ENCODE measurements around the gene HIPK1.
"Not testable (repeated sequence)": the region's sequence is repeated elsewhere in the genome, so short reads cannot be mapped to it uniquely, and the experiment has no call there.

HIPK1 gene

DNA sequence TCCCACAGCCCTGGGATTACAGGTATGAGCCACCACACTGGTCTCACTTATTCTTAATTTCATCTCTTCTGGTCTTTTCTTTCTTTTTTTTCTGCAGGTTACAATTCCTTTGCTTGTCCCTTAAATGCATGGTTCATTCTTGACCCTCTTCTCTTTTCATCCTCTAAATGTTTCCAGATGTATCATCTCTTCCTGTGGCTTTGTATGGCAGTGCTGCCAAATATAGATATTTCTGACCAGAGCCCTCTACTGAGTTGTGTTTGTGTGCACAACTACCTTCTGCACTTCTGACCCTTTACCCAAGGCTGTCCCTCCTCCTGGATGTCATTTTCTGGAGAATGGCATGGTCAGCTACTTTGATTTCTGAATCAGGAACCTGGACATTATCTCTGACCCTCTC lies 82.7 kb downstream of the HIPK1 start:
- no peak for DNase-seq (ENCODE audit: low spot score)

DNA sequence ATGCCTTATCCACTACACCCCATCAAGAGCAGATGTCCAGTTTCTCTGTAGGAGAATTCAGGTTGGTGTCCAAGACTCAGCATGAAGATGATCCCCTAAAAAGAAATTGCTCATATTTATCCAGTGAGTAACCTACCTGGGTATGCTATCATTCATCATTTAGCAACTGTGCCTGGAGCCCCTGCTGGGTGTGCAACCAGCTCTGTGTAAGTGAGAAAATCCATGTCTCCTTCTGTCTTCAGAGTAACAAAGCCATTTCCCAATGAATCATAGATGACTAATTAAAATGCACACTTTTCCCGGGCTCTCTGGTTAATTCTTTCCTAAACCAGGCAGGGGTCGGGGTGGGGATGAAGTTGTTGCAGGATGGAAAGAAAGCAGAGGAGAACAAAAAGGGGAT lies 86.0 kb downstream of the HIPK1 start:
- no peak for DNase-seq (ENCODE audit: low spot score)

DNA sequence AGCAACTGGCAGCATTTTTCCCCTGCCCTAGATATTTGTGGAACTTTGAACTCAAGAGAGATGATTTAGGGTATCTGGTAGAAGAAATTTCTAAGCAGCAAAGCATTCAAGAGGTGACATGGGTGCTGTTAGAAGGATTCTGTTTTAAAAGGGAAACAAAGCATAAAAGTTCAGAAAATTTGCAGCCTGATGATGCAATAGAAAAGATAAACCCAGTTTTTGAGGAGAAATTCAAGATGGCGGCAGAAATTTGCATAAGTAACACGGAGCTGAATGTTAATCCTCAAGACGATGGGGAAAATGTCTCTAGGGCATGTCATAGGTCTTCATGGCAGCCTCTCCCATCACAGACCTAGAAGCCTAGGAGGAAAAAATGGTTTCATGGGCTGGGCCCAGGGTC lies 90.6 kb downstream of the HIPK1 start:
- DNase-seq (ENCODE audit: low spot score), result not testable (repeated sequence)

DNA sequence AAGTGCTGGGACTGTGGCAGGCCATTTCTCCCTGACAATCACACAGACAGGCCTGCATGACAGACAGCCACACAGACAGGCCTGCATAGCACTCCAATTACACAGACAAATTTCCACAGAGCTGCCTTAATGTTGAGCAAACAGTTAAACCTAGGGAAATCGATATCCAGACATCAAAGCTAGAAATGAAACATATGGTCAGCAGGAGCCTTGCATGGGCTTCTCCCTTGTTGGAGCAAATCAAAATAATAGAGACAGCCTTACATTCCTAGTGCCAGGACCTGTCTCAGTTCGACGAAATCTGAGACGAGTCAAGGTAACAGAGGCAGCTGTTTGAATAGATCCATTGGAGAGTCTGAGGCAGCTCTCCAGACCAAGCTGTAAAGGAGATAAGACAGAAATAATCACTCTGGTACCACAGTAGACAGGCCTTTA lies 92.6 kb downstream of the HIPK1 start:
- no peak for DNase-seq (ENCODE audit: low spot score)

DNA sequence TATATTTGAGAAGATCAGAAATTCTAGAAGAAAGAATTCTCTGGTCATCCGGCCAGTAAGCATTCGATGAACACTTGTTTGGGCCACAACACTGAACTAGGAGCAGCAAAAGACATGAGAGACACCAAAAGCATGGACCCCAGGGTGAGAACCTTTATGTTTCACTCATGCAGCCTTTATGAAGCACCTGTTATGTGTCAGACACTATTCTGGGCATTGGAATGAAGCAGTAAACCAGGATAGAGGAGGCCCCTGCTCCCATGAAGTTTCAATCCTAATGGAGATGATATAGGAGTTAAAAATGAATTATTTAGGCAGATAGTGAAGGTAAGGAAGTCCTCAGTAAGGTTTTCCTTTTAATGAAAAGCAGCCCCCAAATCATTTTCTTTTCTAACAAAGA lies 93.8 kb downstream of the HIPK1 start:
- DNase-seq (ENCODE audit: low spot score), result no peak

DNA sequence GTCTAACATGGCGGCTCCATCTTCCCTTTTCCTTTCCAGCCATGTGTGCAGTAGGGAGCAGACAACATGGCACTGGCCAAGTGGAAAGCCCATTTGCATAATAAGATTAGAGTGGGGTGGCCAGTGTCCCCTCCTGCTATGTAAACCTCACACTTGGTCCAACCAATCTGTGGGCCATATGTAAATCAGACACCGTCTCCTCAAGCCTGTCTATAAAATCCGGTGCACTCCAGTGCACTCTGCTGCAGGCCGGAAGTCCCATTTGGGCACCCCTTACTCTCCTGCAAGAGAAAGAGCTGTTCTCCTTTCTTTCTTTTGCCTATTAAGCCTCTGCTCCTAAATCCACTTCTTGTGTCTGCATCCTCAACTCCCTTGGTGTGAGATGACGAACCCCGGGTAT lies 94.3 kb downstream of the HIPK1 start:
- no peak for DNase-seq (ENCODE audit: low spot score)

DNA sequence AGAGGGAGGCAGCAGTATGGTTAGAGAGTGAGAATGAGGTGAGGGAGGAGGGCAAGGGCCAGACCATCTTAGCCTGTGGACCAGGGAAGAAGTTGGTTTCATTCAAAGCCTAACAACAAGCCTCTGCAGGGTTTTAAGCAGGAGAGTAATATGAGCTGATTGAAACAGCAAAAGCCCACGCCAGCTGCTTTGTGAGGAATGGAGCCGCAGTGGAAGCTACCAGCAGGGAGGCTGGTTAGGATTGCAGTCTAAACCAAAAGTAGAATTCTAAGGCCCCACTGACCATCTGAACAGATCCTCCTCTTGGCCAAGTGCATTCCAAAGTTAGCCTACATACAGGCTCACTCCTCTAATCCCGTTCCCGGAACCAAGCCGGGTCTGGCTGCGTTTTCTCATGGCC lies 94.9 kb downstream of the HIPK1 start:
- no peak for DNase-seq (ENCODE audit: low spot score)

DNA sequence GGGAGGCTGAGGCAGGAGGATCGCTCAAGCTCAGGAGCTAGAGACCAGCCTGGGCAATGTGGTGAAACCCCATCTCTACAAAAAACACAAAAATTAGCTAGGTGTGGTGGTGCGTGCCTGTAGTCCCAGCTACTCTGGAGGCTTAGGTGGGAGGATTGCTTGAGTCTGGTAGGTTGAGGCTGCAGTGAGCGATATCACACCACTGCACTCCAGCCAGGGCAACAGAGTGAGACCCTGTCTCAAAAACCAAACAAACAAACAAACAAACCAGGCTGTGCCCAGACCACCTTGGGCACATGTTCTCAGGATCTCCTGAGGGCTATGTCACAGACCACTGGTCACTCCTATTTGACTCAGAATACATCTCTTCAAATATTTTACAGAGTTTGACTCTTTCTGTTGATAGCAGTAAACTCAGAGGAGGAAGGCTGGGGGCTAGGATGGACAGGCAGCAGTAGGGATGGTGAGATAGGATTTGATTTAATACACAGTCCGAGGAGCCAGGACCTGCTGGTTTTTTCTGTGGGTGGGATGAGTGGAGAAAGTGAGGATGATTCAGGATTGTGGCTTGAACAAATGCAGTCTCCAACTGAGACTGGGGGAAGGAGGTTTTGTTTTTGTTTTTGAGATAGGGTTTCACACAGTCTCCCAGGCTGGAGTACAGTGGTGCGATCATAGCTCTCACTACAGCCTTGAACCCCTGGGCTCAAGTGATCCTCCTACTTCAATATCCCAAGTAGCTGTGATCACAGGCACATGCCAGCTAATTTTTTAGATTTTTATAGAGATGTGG lies 96.7 kb downstream of the HIPK1 start:
- no peak for DNase-seq (ENCODE audit: low spot score)

DNA sequence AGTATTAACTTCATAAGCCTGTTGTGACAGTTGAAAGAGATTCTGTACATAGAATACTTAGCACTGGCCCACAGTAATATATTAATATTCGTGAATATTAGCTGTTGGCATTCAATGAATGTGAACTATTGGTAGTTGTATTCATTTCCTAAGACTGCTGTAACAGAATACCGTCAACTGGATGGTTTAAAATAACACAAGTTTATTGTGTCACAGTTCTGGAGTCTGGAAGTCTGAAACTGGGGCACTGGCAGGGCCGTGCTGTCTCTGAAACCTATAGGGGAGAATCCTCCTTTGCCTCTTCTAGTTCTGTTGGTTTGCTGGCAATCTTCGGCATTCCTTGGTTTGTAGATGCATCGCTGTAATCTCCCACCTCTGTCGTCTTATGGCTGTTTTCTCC lies 97.7 kb downstream of the HIPK1 start:
- no peak for DNase-seq (ENCODE audit: low spot score)

Measured in COLO829 (cell line).